ENCODE results near the gene CNGA4.

Gene CNGA4

GRCh38 chr11:6238902-6239301, at the start of gene CNGA4:
Gene CNGA4 (plus strand): TSS chr11:6239089. CDS start chr11:6239207, 118 bp downstream.
- DNase-seq = no peak

GRCh38 chr11:6191742-6192141, 47.1 kb upstream of the CNGA4 start:
- DNase-seq = no peak

GRCh38 chr11:6194065-6194581, 44.8 kb upstream of the CNGA4 start:
- no peak for DNase-seq

GRCh38 chr11:6196396-6196795, 42.5 kb upstream of the CNGA4 start:
- no peak for DNase-seq

GRCh38 chr11:6197466-6198200, 41.3 kb upstream of the CNGA4 start:
- DNase-seq = no peak

- DNase-seq = no peak
Measured at GRCh38 chr11:6199174-6199810, 39.6 kb upstream of the CNGA4 start, which contains the start of gene OR52W1. Gene OR52W1 (plus strand): TSS chr11:6199224. CDS start chr11:6199224, 0 bp downstream.

GRCh38 chr11:6200975-6201374, 37.9 kb upstream of the CNGA4 start:
- DNase-seq = no peak

- DNase-seq = no peak
Measured at GRCh38 chr11:6201481-6201880, 37.4 kb upstream of the CNGA4 start.

GRCh38 chr11:6202041-6202440, 36.8 kb upstream of the CNGA4 start:
- DNase-seq = no peak

- no peak for DNase-seq
Measured at GRCh38 chr11:6203327-6203726, 35.6 kb upstream of the CNGA4 start.

- no peak for DNase-seq
Measured at GRCh38 chr11:6204706-6205105, 34.2 kb upstream of the CNGA4 start.

- no peak for DNase-seq
Measured at GRCh38 chr11:6205366-6205765, 33.5 kb upstream of the CNGA4 start, which contains the start of gene C11orf42. Gene C11orf42 (plus strand): TSS chr11:6205557. CDS start chr11:6205616, 59 bp downstream.

GRCh38 chr11:6206456-6207180, 32.3 kb upstream of the CNGA4 start:
- no peak for DNase-seq

- DNase-seq = no peak
Measured at GRCh38 chr11:6209801-6210200, 29.1 kb upstream of the CNGA4 start.

GRCh38 chr11:6210274-6210955, 28.5 kb upstream of the CNGA4 start:
- DNase-seq = no peak

GRCh38 chr11:6214530-6214929, 24.4 kb upstream of the CNGA4 start:
- DNase-seq = no peak

- no peak for DNase-seq
Measured at GRCh38 chr11:6216501-6216900, 22.4 kb upstream of the CNGA4 start.

GRCh38 chr11:6217722-6218121, 21.2 kb upstream of the CNGA4 start:
- no peak for DNase-seq

- no peak for DNase-seq
Measured at GRCh38 chr11:6219359-6219758, 19.5 kb upstream of the CNGA4 start.

- DNase-seq = no peak
Measured at GRCh38 chr11:6223854-6224253, 15.0 kb upstream of the CNGA4 start.

GRCh38 chr11:6224421-6224820, 14.5 kb upstream of the CNGA4 start:
- DNase-seq = no peak

- DNase-seq = no peak
Measured at GRCh38 chr11:6225024-6225423, 13.9 kb upstream of the CNGA4 start.

- DNase-seq = no peak
Measured at GRCh38 chr11:6225896-6226295, 13.0 kb upstream of the CNGA4 start.
